ENCODE measurements around the gene CUBN. TPM values are rescaled to one million over a fixed set of nuclear protein-coding genes. Genes with fewer than 3 reads are reported as not detected.

Gene CUBN
- total RNA-seq, 4 donors from 2014 or later: 13.4 to 31.0 (median 19.7) TPM

DNA sequence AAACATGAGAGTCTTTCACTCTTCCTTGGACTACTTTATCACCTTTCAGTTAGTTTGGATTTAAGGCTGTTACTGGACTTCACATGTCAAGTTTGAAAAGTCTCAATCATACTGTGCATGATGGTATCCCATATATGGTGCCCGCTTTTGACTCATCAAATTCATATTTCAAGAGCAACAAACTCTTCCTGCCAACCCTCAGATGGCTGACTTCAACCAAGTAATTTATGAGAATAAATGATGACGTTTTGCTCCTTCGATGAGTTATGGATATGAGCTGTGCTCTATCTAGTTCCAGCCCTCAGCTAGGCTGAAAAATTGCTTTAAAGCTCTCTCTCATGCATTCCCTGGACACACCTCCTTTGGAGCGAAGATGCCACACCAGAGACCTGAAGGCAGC, 202.1 kb downstream of the CUBN start:
- TF ChIP-seq POLR2A (IDR thresholded peaks at IDR 0.05): no peak
- TF ChIP-seq, protein P1, sequence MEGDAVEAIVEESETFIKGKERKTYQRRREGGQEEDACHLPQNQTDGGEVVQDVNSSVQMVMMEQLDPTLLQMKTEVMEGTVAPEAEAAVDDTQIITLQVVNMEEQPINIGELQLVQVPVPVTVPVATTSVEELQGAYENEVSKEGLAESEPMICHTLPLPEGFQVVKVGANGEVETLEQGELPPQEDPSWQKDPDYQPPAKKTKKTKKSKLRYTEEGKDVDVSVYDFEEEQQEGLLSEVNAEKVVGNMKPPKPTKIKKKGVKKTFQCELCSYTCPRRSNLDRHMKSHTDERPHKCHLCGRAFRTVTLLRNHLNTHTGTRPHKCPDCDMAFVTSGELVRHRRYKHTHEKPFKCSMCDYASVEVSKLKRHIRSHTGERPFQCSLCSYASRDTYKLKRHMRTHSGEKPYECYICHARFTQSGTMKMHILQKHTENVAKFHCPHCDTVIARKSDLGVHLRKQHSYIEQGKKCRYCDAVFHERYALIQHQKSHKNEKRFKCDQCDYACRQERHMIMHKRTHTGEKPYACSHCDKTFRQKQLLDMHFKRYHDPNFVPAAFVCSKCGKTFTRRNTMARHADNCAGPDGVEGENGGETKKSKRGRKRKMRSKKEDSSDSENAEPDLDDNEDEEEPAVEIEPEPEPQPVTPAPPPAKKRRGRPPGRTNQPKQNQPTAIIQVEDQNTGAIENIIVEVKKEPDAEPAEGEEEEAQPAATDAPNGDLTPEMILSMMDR (IDR thresholded peaks at IDR 0.05): no peak
- Histone ChIP-seq H3K27ac (no peak overlapping the region), H3K4me1 (no peaks in the 10 kb centered on the region), H3K36me3 (no peaks in the 10 kb centered on the region), H3K9me3 (no peaks in the 10 kb centered on the region), H3K27me3 (no peaks in the 10 kb centered on the region), H3K4me3 (replicated peaks in 1 of 3) (no peak overlapping the region)
- no peak for DNase-seq
- 79 to 96% methylated on average over 4 of the region's 4 CpGs for WGBS, 2 donors
- intact Hi-C loops (cut with DNase I): no loop called here

DNA sequence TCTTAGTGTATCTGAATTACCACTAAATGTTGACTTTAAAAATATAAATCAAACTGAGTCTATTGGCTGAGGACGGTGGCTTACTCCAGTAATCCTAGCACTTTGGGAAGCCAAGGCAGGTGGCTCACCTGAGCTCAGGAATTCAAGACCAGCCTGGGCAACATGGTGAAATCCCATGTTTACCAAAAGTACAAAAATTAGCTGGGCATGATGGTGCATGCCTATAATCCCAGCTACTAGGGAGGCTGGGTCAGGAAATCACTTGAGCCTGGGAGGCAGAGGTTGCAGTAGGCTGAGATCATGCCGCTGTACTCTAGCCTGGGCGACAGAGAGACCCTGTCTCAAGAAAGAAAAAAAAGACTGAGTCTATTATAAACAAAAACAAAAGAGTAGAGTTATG, 205.9 kb downstream of the CUBN start:
- H3K4me3 ChIP-seq (replicated peaks in 1 of 3): no peak overlapping the region
- H3K36me3 ChIP-seq: no peaks in the 10 kb centered on the region
- TF ChIP-seq POLR2A (IDR thresholded peaks at IDR 0.05): no peak
- TF ChIP-seq, protein P1 (IDR thresholded peaks at IDR 0.05): no peak
- no peaks in the 10 kb centered on the region for H3K4me1 ChIP-seq
- no peak for DNase-seq
- H3K27ac ChIP-seq: no peak overlapping the region
- WGBS, 2 donors: 96 to 100% methylated on average over 3 of the region's 3 CpGs
- H3K27me3 ChIP-seq: no peaks in the 10 kb centered on the region
- intact Hi-C loops (cut with DNase I): no loop called here
- no peaks in the 10 kb centered on the region for H3K9me3 ChIP-seq

DNA sequence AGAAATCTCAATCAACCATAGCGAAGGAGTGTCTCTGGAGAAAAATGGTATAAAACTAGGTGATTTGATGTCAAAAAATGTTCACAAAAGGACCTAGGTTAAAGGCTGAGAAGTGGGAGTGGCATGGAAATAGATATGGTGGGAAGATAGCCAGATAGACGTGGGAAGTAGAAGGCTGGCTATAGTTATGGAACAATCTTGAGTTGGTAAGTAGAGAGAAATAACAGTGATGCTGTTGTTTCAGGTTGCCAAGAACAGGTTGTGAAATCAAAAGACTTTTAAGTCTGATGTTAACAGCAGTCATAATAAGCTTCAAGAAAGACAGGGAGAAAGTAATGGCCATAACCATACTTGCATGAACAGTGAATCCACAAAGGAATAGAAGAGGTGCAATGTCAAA, 206.3 kb downstream of the CUBN start:
- intact Hi-C loops (cut with DNase I): no loop called here
- 46 to 65% methylated on average over 2 of the region's 2 CpGs for WGBS, 2 donors
- H3K4me1 ChIP-seq: no peaks in the 10 kb centered on the region
- H3K36me3 ChIP-seq: no peaks in the 10 kb centered on the region
- H3K9me3 ChIP-seq: no peaks in the 10 kb centered on the region
- no peak overlapping the region for H3K27ac ChIP-seq
- no peaks in the 10 kb centered on the region for H3K27me3 ChIP-seq
- no peak overlapping the region for H3K4me3 ChIP-seq (replicated peaks in 1 of 3)
- no peak for DNase-seq
- TF ChIP-seq, protein P1 (IDR thresholded peaks at IDR 0.05): no peak
- no peak for TF ChIP-seq POLR2A (IDR thresholded peaks at IDR 0.05)

DNA sequence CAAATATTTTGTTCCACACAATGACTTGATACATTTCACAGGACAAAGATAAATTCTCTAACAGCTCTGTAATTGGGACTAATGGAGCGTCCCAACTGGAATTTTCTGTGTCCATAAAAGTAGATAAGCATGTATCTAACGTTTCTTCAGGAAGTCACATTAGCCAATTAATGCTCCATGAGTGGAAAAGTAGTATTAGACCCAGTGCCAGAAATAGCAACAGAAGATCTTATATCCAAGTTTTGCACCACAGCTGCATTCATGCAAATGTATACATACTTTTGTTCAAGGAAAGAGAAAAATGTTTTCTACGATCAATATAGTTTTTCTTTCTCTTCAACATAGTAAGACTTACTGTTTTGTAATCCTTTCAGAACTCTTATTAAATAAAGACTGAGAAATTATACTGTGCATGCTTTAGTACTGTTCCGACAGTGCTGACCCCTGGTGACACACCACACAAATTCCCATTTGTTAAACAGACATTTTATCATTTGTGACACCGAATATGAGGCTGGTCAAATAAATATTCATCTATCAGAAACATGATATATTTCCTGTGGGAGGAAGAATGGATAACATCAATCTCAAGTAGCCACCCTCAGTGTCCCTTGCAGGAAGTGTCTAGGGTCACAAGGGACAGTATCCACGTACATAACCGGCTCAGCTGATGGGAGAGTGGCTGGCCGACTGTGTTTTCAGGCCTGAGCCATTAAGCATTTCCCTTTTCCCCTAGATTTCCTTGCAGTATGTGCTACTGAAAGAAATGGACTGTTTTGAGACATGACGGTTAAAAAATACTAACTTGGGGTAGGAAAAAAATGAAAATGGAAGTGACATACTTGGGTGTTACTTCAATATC, 210.3 kb downstream of the CUBN start:
- 62 to 72% methylated on average over 9 of the region's 9 CpGs for WGBS, 2 donors
- intact Hi-C loops (cut with DNase I): no loop called here
- Histone ChIP-seq H3K36me3 (no peaks in the 10 kb centered on the region), H3K4me1 (no peaks in the 10 kb centered on the region), H3K4me3 (replicated peaks in 1 of 3) (no peak overlapping the region), H3K9me3 (no peaks in the 10 kb centered on the region), H3K27me3 (no peaks in the 10 kb centered on the region), H3K27ac (no peak overlapping the region)
- TF ChIP-seq POLR2A (IDR thresholded peaks at IDR 0.05): no peak
- TF ChIP-seq, protein P1 (IDR thresholded peaks at IDR 0.05): no peak
- DNase-seq: no peak

DNA sequence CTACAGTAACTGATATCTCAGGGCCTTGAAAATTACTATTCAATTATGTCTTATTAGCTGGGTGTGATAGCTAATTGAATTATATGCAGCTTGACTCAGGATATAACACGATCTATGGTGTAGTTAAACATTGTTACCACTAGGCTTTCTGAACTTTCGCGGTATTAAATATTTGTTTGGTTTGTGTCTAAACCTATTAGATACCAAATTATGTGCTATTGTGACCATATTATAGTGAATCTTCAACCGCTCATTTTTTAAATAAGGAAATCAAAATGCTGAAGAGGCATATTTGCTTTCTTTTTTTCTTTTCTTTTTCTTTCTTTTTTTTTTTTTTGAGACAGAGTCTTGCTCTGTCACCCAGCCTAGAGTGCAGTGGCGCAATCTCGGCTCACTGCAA, 213.1 kb downstream of the CUBN start:
- H3K27me3 ChIP-seq: no peaks in the 10 kb centered on the region
- no peak overlapping the region for H3K27ac ChIP-seq
- WGBS, 2 donors: 87 to 96% methylated on average over 6 of the region's 6 CpGs
- H3K4me1 ChIP-seq: no peaks in the 10 kb centered on the region
- DNase-seq: no peak
- TF ChIP-seq, protein P1 (IDR thresholded peaks at IDR 0.05): no peak
- no peak for TF ChIP-seq POLR2A (IDR thresholded peaks at IDR 0.05)
- no peaks in the 10 kb centered on the region for H3K9me3 ChIP-seq
- intact Hi-C loops (cut with DNase I): no loop called here
- no peak overlapping the region for H3K4me3 ChIP-seq (replicated peaks in 1 of 3)
- H3K36me3 ChIP-seq: no peaks in the 10 kb centered on the region
